Retinal pigment epithelial cell (primary cell): ENCODE measurements around the gene GEMIN5.
"Not testable (repeated sequence)": the region's sequence is repeated elsewhere in the genome, so short reads cannot be mapped to it uniquely, and the experiment has no call there.

Experiments used
- DNase-seq: peaks from one replicate; pipeline ENCODE4 v3.0.0-alpha.2; 2010; ENCODE audit warnings: low read depth
- H3K4me3 ChIP-seq: 2 replicates; pipeline ENCODE4 v1.5.1; 2011; ENCODE audit warnings: mild to moderate bottlenecking, low read length, control low read depth, moderate library complexity
- CTCF ChIP-seq: conservative IDR thresholded peaks from 2 replicates; pipeline ENCODE4 v1.5.1; 2011; ENCODE audit warnings: low read depth, low read length, control low read depth, inconsistent platforms

GEMIN5 gene

GRCh38 chr5:154937718-154938466, at the start of gene GEMIN5:
Gene GEMIN5 (minus strand): TSS chr5:154938211. CDS start chr5:154938133, 78 bp downstream.
- no peak for TF ChIP-seq CTCF
- peak; percentile 39 for DNase-seq
- peak within 1 kb of the TSS; percentile 94 for H3K4me3 ChIP-seq

GRCh38 chr5:154986151-154986550, 48.1 kb upstream of the GEMIN5 start:
- no peak for DNase-seq
- no peak for TF ChIP-seq CTCF
- H3K4me3 ChIP-seq: no peak overlapping the region

GRCh38 chr5:154984946-154985516, 47.0 kb upstream of the GEMIN5 start:
- TF ChIP-seq CTCF: no peak
- DNase-seq: no peak
- H3K4me3 ChIP-seq: no peak overlapping the region

GRCh38 chr5:154978294-154978693, 40.3 kb upstream of the GEMIN5 start:
- not testable (repeated sequence) for H3K4me3 ChIP-seq, DNase-seq

- H3K4me3 ChIP-seq: no peak overlapping the region
- DNase-seq: no peak
- TF ChIP-seq CTCF: no peak
Measured at GRCh38 chr5:154977409-154977808, 39.4 kb upstream of the GEMIN5 start.

- DNase-seq, H3K4me3 ChIP-seq: not testable (repeated sequence)
Measured at GRCh38 chr5:154976082-154976481, 38.1 kb upstream of the GEMIN5 start.

- peak; percentile 82 for TF ChIP-seq CTCF
- H3K4me3 ChIP-seq: no peak overlapping the region
- DNase-seq: peak; percentile 8
Measured at GRCh38 chr5:154972476-154973080, 34.6 kb upstream of the GEMIN5 start.

GRCh38 chr5:154971501-154971900, 33.5 kb upstream of the GEMIN5 start:
- TF ChIP-seq CTCF: no peak
- no peak overlapping the region for H3K4me3 ChIP-seq
- no peak for DNase-seq
